ENCODE measurements around the gene RUVBL2. TPM values are rescaled to one million over a fixed set of nuclear protein-coding genes. Genes with fewer than 3 reads are reported as not detected.

The RUVBL2 gene
- polyA plus RNA-seq, 3 donors = 40.1 to 44.4 (median 41.9) TPM

- peak overlapping the region; percentile 91 for H2AFZ ChIP-seq (ENCODE audit: insufficient read depth, low read depth, low read length, poor library complexity, severe bottlenecking)
- no peaks in the 10 kb centered on the region for H3K27me3 ChIP-seq (ENCODE audit: control insufficient read depth in 2 of 2, insufficient read depth in 2 of 2, low read length in 2 of 2)
- peak overlapping the region; percentile 80 to 88 for H3K4me3 Mint-ChIP-seq
- intact Hi-C loops (cut with micrococcal nuclease) = no loop called here
- no peaks in the 10 kb centered on the region for H3K9me3 ChIP-seq (replicated peaks in 1 of 2; ENCODE audit: control insufficient read depth in 1 of 2, insufficient read depth in 1 of 2, low read length in 2 of 2)
- H3K27ac ChIP-seq (ENCODE audit: low read depth in 1 of 2, low read length in 2 of 2) = peak overlapping the region; percentile 54 to 86
- H3K4me3 ChIP-seq (replicated peaks in 1 of 3; ENCODE audit: low read depth in 2 of 3, low read length in 3 of 3) = peak overlapping the region; percentile 79 to 97 (median 94)
- peak overlapping the region; percentile 18 to 91 (median 82) for H3K27ac Mint-ChIP-seq
- DNase-seq = no peak
- peak overlapping the region; percentile 90 for H3K9ac ChIP-seq (ENCODE audit: insufficient read depth, low read length, poor library complexity, severe bottlenecking)
- peaks cover 15 to 28% of the 10 kb centered on the region in 2 donors for H3K36me3 Mint-ChIP-seq
- peaks cover 0 to 19% of the 10 kb centered on the region in 2 donors for H3K36me3 ChIP-seq (replicated peaks in 1 of 2; ENCODE audit: control insufficient read depth in 1 of 2, insufficient read depth in 2 of 2, low read length in 2 of 2)
- H3K4me1 ChIP-seq (ENCODE audit: control insufficient read depth in 1 of 2, insufficient read depth in 2 of 2, low read length in 2 of 2) = peaks cover 36 to 47% of the 10 kb centered on the region in 2 donors
- peaks cover 35% of the 10 kb centered on the region for H3K79me2 ChIP-seq (ENCODE audit: insufficient read depth, low read length)
- no peak for TF ChIP-seq CTCF (IDR thresholded peaks at IDR 0.05)
- peak overlapping the region; percentile 97 for H3K4me2 ChIP-seq (replicated peaks; ENCODE audit: extremely low read depth, low read length, poor library complexity, severe bottlenecking)
- no peaks in the 10 kb centered on the region for H3K9me3 Mint-ChIP-seq
- H3K4me1 Mint-ChIP-seq = peaks cover 43% of the 10 kb centered on the region
- H3K27me3 Mint-ChIP-seq (ENCODE audit: low read depth in 3 of 3) = peaks cover 0 to 2% (median 0%) of the 10 kb centered on the region in 3 donors
- peaks cover 11% of the 10 kb centered on the region for H4K20me1 ChIP-seq (ENCODE audit: insufficient read depth, low read length)
- 76% methylated on average over 13 of the region's 16 CpGs for WGBS (ENCODE audit: insufficient coverage)
These were observed 38.3 kb upstream of the RUVBL2 start for GRCh38 chr19:48955308-48955958.

GRCh38 chr19:48958006-48958405 is 35.7 kb upstream of the RUVBL2 start:
- H3K4me1 ChIP-seq (ENCODE audit: control insufficient read depth in 1 of 2, insufficient read depth in 2 of 2, low read length in 2 of 2) = peaks cover 62 to 73% of the 10 kb centered on the region in 2 donors
- Mint-ChIP-seq H3K4me3 (no peak overlapping the region), H3K27ac (peak overlapping the region in 1 of 7 donors; percentile 14)

More at GRCh38 chr19:48958006-48958405, 35.7 kb upstream of the RUVBL2 start:
- Histone ChIP-seq H3K27ac (ENCODE audit: low read depth in 1 of 2, low read length in 2 of 2) (no peak overlapping the region), H2AFZ (ENCODE audit: insufficient read depth, low read depth, low read length, poor library complexity, severe bottlenecking) (no peak overlapping the region), H3K4me3 (replicated peaks in 1 of 3; ENCODE audit: low read depth in 2 of 3, low read length in 3 of 3) (no peak overlapping the region), H3K9me3 (replicated peaks in 1 of 2; ENCODE audit: control insufficient read depth in 1 of 2, insufficient read depth in 1 of 2, low read length in 2 of 2) (no peaks in the 10 kb centered on the region), H3K9ac (ENCODE audit: insufficient read depth, low read length, poor library complexity, severe bottlenecking) (no peak overlapping the region), H4K20me1 (ENCODE audit: insufficient read depth, low read length) (peaks cover 11% of the 10 kb centered on the region), H3K36me3 (replicated peaks in 1 of 2; ENCODE audit: control insufficient read depth in 1 of 2, insufficient read depth in 2 of 2, low read length in 2 of 2) (peaks cover 0 to 19% of the 10 kb centered on the region in 2 donors), H3K4me2 (replicated peaks; ENCODE audit: extremely low read depth, low read length, poor library complexity, severe bottlenecking) (no peak overlapping the region), H3K79me2 (ENCODE audit: insufficient read depth, low read length) (peaks cover 55% of the 10 kb centered on the region), H3K27me3 (ENCODE audit: control insufficient read depth in 2 of 2, insufficient read depth in 2 of 2, low read length in 2 of 2) (no peaks in the 10 kb centered on the region)
- peaks cover 62% of the 10 kb centered on the region for H3K4me1 Mint-ChIP-seq
- peaks cover 21 to 35% of the 10 kb centered on the region in 2 donors for H3K36me3 Mint-ChIP-seq
- no peak for DNase-seq
- WGBS (ENCODE audit: insufficient coverage) = 96% methylated on average over 5 of the region's 8 CpGs
- H3K9me3 Mint-ChIP-seq = no peaks in the 10 kb centered on the region
- peaks cover 0 to 2% (median 0%) of the 10 kb centered on the region in 3 donors for H3K27me3 Mint-ChIP-seq (ENCODE audit: low read depth in 3 of 3)
- intact Hi-C loops (cut with micrococcal nuclease) = no loop called here
- TF ChIP-seq CTCF (IDR thresholded peaks at IDR 0.05) = no peak
